AG09309 (cell line): ENCODE measurements around the gene RSAD2.

Experiments
- DNase-seq: peaks from one replicate; pipeline ENCODE4 v3.0.0-alpha.2; 2010; ENCODE audit warnings: low read depth
- H3K4me3 ChIP-seq: 2 replicates; pipeline ENCODE4 v1.5.1; 2011; ENCODE audit warnings: mild to moderate bottlenecking, low read depth, low read length, moderate library complexity; ENCODE audit not compliant: control insufficient read depth
- TF ChIP-seq, protein P1 (sequence below): IDR thresholded peaks from 2 replicates; pipeline ENCODE4 v1.5.1; 2011; ENCODE audit warnings: mild to moderate bottlenecking, low read depth, low read length, inconsistent platforms; ENCODE audit not compliant: insufficient read depth, control insufficient read depth; ENCODE audit errors: missing control alignments

RSAD2 gene

DNA sequence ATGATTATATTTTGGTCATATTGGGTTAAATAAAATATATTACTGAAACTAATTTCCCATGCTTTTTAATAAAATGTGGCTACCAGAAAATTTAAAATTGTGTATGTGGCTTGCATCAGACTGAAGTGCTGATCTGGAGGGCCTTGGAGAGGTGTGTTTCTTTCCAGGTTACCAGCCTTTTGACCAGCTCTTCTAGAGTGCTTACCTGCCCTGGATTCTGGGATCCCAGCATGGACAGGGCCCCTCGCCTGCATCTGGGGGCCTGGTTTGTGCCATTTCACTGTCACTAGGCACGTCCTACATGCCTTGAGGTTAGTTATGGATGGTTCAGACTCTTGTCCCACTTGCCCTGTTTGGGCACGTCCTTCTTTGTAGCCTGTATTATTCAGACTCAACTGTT, 50.2 kb downstream of the RSAD2 start:
- TF ChIP-seq, protein P1, sequence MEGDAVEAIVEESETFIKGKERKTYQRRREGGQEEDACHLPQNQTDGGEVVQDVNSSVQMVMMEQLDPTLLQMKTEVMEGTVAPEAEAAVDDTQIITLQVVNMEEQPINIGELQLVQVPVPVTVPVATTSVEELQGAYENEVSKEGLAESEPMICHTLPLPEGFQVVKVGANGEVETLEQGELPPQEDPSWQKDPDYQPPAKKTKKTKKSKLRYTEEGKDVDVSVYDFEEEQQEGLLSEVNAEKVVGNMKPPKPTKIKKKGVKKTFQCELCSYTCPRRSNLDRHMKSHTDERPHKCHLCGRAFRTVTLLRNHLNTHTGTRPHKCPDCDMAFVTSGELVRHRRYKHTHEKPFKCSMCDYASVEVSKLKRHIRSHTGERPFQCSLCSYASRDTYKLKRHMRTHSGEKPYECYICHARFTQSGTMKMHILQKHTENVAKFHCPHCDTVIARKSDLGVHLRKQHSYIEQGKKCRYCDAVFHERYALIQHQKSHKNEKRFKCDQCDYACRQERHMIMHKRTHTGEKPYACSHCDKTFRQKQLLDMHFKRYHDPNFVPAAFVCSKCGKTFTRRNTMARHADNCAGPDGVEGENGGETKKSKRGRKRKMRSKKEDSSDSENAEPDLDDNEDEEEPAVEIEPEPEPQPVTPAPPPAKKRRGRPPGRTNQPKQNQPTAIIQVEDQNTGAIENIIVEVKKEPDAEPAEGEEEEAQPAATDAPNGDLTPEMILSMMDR: no peak
- no peak overlapping the region for H3K4me3 ChIP-seq
- no peak for DNase-seq

DNA sequence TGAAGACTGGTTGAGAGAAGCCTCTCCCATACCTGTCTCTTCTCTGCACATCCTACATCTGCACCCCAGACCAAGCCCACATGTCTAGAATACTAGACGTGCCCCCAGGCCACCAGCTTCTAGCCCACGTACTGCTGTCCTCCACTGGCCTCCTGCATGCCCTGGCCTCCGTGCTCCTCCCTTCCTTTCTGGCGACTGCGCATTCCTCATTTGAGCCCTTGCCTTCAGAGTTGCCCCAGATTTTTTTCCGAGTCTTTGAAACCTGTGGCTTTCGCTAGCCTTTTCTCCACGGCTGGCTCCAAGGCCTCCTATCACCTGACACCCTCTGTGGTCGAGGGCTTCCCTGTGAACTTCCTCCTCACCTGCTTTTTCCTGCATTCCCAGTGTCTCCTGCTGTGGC, 50.9 kb downstream of the RSAD2 start:
- TF ChIP-seq, protein P1: no peak
- no peak overlapping the region for H3K4me3 ChIP-seq
- DNase-seq: no peak

DNA sequence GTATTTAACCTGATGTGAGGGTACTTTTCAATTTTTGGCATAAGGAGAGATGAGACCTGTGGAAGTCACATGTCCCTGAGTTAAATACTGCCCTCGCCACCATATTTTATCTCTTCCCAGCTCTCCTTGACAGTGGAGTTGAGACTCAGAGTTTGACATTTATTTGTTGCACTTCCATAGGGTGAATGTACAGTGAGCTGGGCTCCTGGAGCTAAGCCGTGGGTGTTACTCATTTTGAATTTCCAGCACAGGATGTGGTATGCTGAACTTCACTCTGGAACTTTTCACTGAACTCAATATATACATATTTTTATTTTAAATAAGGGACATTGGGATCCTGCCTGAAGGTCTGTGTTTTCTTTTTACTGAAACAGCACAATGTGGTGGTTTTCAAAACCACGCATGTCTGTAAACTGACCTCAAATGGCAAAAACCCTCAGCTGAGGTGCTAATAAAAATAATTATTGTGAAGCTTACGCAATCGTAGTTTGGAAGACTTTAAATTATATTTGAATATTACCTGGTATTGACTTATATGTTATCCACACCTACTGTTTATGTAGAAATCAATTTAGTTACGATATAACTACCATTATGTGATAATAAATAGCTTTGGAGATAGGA, 51.7 kb downstream of the RSAD2 start:
- TF ChIP-seq, protein P1: no peak
- DNase-seq: no peak
- H3K4me3 ChIP-seq: no peak overlapping the region

DNA sequence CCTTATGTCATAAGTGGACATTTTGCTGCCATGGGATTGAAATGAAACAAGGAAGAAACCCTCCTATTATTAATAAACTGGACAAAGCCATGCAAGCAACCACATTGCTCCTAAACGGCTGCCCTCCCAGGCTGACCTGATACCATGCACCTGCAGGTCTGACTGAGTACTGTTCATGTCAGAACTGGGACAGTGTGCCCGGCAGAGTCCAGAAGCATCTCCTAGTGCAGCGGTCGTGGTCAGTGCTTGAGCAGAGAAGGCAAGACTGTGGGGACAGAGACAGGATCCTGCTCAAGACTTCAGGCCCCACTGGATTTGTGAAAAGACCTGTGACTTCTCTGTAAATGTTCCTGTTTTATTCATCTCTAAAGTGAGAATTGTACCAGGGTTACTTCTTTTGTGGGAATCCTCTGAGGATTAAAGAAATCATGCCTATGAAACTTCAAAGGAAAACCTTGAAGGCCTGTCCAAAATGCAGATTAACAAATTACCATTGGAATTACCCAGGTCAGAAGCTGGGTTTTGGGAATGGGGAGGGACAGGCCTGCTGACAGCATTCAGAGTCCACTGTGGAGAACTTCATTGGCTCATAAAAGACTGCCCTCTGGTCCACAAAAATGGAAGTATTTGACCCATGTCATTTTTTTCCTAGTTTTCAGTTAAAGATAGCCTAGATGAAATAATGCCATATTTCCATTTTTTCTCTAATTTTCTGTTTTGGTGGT, 53.5 kb downstream of the RSAD2 start:
- DNase-seq: no peak
- no peak overlapping the region for H3K4me3 ChIP-seq
- TF ChIP-seq, protein P1: no peak

DNA sequence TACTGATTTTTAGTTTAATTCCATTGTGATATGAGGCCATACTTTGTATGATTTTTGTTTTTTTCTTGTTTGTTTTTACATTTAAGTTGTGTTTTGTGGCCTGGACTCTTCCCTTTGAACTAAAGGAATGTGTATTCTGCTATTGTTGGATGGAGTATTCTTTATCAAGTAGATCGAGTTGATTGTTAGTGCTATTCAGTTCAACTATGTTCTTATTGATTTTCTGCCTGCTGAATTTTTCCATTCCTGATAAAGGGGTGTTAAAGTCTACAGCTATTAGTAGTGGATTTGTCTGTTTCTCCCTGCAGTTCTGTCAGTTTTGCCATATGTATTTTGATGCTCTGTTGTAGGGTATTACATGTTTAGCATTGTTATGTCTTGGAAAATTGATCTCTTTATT, 54.2 kb downstream of the RSAD2 start:
- TF ChIP-seq, protein P1: no peak
- DNase-seq: no peak
- H3K4me3 ChIP-seq: no peak overlapping the region

DNA sequence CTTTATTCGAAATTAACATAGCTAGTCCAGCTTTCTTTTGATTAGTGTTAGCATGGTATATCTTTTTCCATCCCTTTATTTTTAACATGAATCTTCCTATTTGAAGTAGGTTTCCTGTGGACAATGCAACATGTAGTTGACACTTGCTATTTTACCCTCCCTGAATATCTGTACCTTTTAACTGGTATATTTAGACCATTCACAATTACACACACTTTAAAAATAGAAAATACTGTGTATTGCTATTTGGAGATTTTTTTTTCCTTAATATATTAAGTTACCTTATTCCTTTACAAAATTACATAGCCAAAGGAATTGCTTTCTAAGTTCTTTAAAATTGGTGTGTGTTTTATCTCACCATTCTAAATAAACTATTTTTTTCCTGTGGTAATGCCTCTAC, 54.6 kb downstream of the RSAD2 start:
- TF ChIP-seq, protein P1: no peak
- DNase-seq: no peak
- H3K4me3 ChIP-seq: no peak overlapping the region

DNA sequence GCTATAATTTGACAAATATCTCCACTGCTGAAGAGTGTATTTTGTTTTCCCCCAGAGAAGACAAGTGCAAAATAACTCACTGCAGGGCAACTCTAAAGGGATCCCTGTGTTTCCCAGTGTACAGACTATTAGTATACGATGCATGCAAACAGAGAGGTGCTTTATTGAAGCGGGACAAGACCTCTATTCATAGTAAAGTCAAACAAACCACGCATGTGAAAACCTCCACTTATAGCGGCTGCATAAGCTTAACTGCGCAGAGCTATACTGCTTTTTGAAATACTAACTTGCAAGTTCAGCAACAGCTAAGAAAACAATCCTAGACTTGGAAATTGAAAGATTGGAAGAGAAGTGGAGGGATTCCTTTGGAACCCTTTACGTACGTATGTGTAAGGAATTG, 55.3 kb downstream of the RSAD2 start:
- no peak for DNase-seq
- no peak overlapping the region for H3K4me3 ChIP-seq
- TF ChIP-seq, protein P1: no peak
